Parathyroid adenoma (tissue), 2 donors: ENCODE data around the gene C20orf204.

ENCODE experiments used
- H2AFZ ChIP-seq: fragments of 300-600 bp; sonication (generic); one replicate; pipeline ENCODE4 v1.7.0; 2017; ENCODE audit warnings: antibody characterized with exemption, mild to moderate bottlenecking
- H3K27ac ChIP-seq: fragments of 300-600 bp; sonication (generic); one replicate; pipeline ENCODE4 v1.7.0; 2017
- H3K27me3 ChIP-seq: fragments of 300-600 bp; sonication (generic); one replicate; pipeline ENCODE4 v1.7.0; 2017; ENCODE audit warnings: low read length; ENCODE audit not compliant: control insufficient read depth, insufficient read depth
- H3K36me3 ChIP-seq: fragments of 300-600 bp; sonication (generic); one replicate; pipeline ENCODE4 v1.7.0; 2017; ENCODE audit warnings: low read length; ENCODE audit not compliant: control insufficient read depth, insufficient read depth
- H3K4me1 ChIP-seq: fragments of 300-600 bp; sonication (generic); one replicate; pipeline ENCODE4 v1.7.0; 2017; ENCODE audit warnings: control low read depth
- H3K4me2 ChIP-seq: fragments of 300-600 bp; sonication (generic); one replicate; pipeline ENCODE4 v1.7.0; 2017; ENCODE audit warnings: low read length
- H3K4me3 ChIP-seq: fragments of 300-600 bp; sonication (generic); one replicate; pipeline ENCODE4 v1.7.0; 2017; ENCODE audit warnings: low read depth, low read length
- H3K79me2 ChIP-seq: fragments of 300-600 bp; sonication (generic); one replicate; pipeline ENCODE4 v1.7.0; 2017; ENCODE audit warnings: control low read depth
- H3K9ac ChIP-seq: fragments of 300-600 bp; sonication (generic); one replicate; pipeline ENCODE4 v1.7.0; 2017; ENCODE audit warnings: mild to moderate bottlenecking
- H3K9me3 ChIP-seq: fragments of 300-600 bp; sonication (generic); one replicate; pipeline ENCODE4 v1.7.0; 2017; ENCODE audit warnings: low read length; ENCODE audit not compliant: control insufficient read depth
- CTCF ChIP-seq: fragments of 300-600 bp; sonication (generic); IDR thresholded peaks from one replicate; pipeline ENCODE4 v1.7.0; 2017; ENCODE audit warnings: antibody characterized with exemption, mild to moderate bottlenecking
- donor health status: primary hyperparathyroidism.

Gene C20orf204

GRCh38 chr20:64077876-64078551 lies 42.0 kb downstream of the C20orf204 start:
- no peaks in the 10 kb centered on the region for H3K36me3 ChIP-seq
- no peak overlapping the region for H3K27ac ChIP-seq
- H3K79me2 ChIP-seq, result no peaks in the 10 kb centered on the region
- H2AFZ ChIP-seq, result no peak overlapping the region
- peak overlapping the region; percentile 96 for H3K4me2 ChIP-seq
- no peak for TF ChIP-seq CTCF
- no peak overlapping the region for H3K9ac ChIP-seq
- no peaks in the 10 kb centered on the region for H3K27me3 ChIP-seq
- H3K9me3 ChIP-seq, result no peaks in the 10 kb centered on the region
- H3K4me1 ChIP-seq, result peaks cover 15% of the 10 kb centered on the region
- H3K4me3 ChIP-seq, result no peak overlapping the region

GRCh38 chr20:64078934-64079272 lies 42.9 kb downstream of the C20orf204 start:
- peak overlapping the region; percentile 33 for H3K27ac ChIP-seq
- H3K79me2 ChIP-seq, result no peaks in the 10 kb centered on the region
- peak overlapping the region; percentile 96 for H3K4me2 ChIP-seq
- no peaks in the 10 kb centered on the region for H3K9me3 ChIP-seq
- H3K36me3 ChIP-seq, result no peaks in the 10 kb centered on the region
- peaks cover 20% of the 10 kb centered on the region for H3K4me1 ChIP-seq
- no peaks in the 10 kb centered on the region for H3K27me3 ChIP-seq
- H2AFZ ChIP-seq, result peak overlapping the region; percentile 86
- H3K9ac ChIP-seq, result peak overlapping the region; percentile 67
- no peak for TF ChIP-seq CTCF
- H3K4me3 ChIP-seq, result peak overlapping the region; percentile 73

GRCh38 chr20:64079273-64080012 lies 43.5 kb downstream of the C20orf204 start, which contains the start of gene RGS19:
RGS19 (minus strand) TSS chr20:64079518; CDS start chr20:64076886, 2,632 bp downstream.
- H3K27ac ChIP-seq, result peak within 1 kb of the TSS; percentile 33
- H3K9me3 ChIP-seq, result no peaks in the 10 kb centered on the region
- no peaks in the 10 kb centered on the region for H3K36me3 ChIP-seq
- H3K27me3 ChIP-seq, result no peaks in the 10 kb centered on the region
- H2AFZ ChIP-seq, result peak within 1 kb of the TSS; percentile 86
- H3K9ac ChIP-seq, result peak within 1 kb of the TSS; percentile 67
- no peaks in the 10 kb centered on the region for H3K79me2 ChIP-seq
- peak within 1 kb of the TSS; percentile 73 for H3K4me3 ChIP-seq
- H3K4me2 ChIP-seq, result peak within 1 kb of the TSS; percentile 96
- H3K4me1 ChIP-seq, result peaks cover 24% of the 10 kb centered on the region
- no peak for TF ChIP-seq CTCF

- no peaks in the 10 kb centered on the region for H3K36me3 ChIP-seq
- H2AFZ ChIP-seq, result peak within 1 kb of the TSS; percentile 86
- H3K27me3 ChIP-seq, result no peaks in the 10 kb centered on the region
- H3K9me3 ChIP-seq, result no peaks in the 10 kb centered on the region
- peaks cover 25% of the 10 kb centered on the region for H3K4me1 ChIP-seq
- peak within 1 kb of the TSS; percentile 33 for H3K27ac ChIP-seq
- H3K9ac ChIP-seq, result peak within 1 kb of the TSS; percentile 67
- H3K79me2 ChIP-seq, result no peaks in the 10 kb centered on the region
- H3K4me2 ChIP-seq, result peak within 1 kb of the TSS; percentile 96
- no peak for TF ChIP-seq CTCF
- peak within 1 kb of the TSS; percentile 73 for H3K4me3 ChIP-seq
Observed at GRCh38 chr20:64080013-64080812, 44.2 kb downstream of the C20orf204 start, which contains the start of gene OPRL1. OPRL1 (plus strand) TSS chr20:64080082; CDS start chr20:64092721, 12,639 bp downstream.
